HG03196 (cell line): ENCODE measurements around the gene MYOT.
"Not testable (repeated sequence)": the region's sequence is repeated elsewhere in the genome, so short reads cannot be mapped to it uniquely, and the experiment has no call there.

Experiments
- ATAC-seq: cut with Tn5 transposase; IDR thresholded peaks from one replicate; pipeline ENCODE4 v1.9.1; 2021; ENCODE audit not compliant: unreplicated experiment

Gene MYOT

DNA sequence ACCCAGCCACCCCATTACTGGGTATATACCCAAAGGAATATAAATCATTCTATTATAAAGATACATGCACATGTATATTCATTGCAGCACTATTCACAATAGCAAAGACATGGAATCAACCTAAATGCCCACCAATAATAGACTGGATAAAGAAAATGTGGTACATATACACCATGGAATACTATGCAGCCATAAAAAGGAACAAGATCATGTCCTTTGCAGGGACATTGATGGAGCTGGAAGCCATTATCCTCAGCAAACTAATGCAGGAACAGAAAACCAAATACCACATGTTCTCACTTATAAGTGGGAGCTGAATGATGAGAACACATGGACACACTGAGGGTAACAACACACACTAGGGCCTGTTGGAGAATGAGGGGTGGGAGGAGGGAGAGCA, 14.5 kb upstream of the MYOT start:
- ATAC-seq = not testable (repeated sequence)

DNA sequence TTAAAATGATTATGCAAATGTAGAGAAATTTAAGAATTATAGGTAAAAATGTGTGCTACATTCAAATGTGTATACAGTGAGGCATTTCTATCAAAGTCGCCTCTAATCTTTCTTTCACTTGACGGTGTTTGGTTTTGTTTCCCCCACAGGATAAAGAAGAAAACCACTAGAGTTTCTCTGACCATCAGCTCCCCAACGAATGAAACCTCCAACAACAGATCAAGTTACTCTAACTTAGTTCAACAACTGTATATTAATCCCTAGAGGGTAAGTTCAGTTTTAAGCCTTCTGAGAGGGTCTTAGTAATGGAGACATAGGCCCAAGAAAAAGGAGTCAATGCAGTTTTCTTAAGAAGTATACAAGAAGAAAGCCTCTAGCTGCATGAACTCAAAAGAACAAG, 11.5 kb upstream of the MYOT start:
- no peak for ATAC-seq

DNA sequence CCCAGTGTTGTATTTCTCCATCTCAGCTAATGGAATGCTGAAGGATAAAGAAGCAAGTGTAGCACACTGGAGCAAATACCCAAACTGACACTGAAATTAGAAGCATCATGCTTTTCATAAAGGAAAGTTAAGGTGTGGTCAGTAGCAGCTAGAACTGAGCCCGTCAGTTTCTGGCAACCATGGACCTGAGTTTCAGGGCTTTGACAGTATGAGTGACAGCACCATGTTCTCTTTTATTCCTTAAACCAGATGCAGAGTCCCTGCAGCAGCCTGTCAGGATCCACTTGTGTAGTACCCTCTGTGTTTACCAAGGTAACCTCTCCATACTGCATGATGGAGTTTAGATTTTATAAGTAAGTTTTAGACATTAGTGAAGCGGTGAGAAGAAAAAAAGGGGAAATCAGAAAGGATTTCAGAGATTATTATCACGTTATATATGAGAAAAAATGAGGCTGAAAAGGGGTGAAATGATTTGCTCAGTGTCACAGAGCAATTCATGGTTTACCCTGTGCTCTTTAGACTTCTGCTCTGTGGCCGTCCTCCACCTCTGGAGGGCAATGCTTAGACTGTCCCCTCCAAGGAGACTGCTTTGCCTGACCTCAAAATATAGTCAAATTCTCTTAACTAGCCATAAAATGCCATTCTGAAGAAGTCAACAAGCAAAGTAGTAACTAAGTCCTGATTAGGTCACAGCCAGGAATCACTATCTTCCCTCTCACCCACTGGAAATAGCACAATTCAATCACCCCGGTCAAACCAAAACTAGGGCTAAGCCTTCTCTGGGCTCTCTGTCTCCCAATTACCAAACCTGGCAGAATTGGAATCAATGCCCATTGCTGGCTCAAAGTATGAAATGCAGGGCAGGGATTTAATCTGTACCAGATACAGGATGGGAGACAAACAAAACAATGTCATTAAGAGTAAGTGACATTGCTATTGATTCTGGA, 10.5 kb upstream of the MYOT start:
- ATAC-seq = no peak

- ATAC-seq = peak; percentile 79
These were observed 9.3 kb upstream of the MYOT start for GRCh38 chr5:137858223-137858916.

GRCh38 chr5:137858954-137859353, 8.7 kb upstream of the MYOT start:
- ATAC-seq = no peak

DNA sequence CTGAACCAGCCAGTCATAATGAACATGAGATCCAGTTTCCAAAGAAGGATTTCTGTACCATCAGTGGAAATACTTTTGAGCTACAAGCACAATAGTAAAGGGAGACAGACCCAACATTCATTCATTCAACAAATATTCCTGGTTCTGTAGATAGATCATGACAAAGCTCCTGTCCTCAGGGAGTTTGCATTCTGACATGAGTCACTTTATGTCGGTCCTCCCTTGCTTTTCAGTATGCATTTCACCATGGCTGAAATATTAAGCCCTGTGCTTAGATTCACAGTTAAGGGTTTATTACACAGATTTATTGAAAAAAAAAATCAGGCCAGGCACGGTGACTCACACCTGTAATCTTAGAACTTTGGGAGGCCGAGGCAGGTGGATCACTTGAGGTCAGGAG, 5.4 kb upstream of the MYOT start:
- ATAC-seq = no peak

GRCh38 chr5:137863653-137864052, 4.0 kb upstream of the MYOT start:
- ATAC-seq = not testable (repeated sequence)

DNA sequence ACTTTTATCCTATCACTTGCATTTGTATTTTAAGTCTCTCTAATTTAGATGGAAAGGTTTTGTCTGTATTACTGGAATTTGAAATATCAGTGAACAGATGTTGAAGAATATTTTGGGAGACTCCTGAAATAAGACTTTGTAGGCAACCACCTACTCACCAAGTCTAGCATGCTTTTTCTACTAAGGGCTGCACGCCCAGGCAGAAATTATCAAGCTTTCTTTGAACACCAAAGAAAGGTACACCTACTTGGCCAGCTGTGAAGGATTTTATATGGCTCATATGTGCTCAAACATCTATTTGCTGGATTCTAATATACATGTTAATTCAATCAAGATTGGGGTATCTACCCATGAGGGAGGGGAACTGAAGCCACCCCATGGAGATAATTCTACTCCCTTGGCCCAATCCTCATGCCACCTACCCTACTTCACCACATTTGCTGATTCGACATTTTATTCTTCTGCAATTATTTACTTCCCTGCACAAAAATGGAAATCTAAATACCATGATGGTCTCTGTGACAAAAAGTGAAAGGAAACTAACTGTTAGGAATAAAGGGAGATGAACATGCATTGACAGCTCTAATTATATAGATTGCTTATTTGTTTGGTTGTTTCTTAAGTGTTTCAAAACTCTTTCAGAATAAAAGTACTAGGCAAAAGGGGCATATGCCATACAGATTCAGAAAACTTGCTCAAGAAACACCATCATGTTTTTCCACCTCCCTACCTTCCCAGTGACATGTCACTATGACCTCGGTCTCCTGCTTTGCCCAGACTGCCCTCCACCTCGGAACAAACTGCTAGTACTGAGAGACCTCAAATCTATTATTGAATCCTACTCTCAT, 895 bp upstream of the MYOT start:
- ATAC-seq = no peak

- ATAC-seq = no peak
These were observed 3.1 kb downstream of the MYOT start for GRCh38 chr5:137870647-137871339.

- ATAC-seq = no peak
These were observed 3.9 kb downstream of the MYOT start for GRCh38 chr5:137871571-137871970.

DNA sequence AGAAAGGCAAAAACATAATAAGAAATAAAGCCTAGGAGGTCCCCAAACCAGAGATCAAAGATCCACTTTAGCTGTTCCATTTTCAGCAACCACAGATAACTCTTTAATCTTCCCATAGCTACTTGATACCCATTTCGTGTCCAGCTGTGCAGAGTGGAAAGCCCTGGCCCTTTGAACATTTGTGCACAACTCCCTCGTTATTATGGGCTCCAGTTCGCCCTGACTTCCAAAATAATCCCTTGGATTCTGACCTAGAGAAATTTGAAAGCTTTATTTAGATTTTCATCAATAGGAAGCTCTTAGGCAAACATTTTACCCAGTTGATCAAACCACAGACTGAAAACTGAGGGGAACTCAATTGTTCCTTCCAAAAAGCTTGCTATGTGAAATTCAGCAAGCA, 4.8 kb downstream of the MYOT start:
- ATAC-seq = no peak

DNA sequence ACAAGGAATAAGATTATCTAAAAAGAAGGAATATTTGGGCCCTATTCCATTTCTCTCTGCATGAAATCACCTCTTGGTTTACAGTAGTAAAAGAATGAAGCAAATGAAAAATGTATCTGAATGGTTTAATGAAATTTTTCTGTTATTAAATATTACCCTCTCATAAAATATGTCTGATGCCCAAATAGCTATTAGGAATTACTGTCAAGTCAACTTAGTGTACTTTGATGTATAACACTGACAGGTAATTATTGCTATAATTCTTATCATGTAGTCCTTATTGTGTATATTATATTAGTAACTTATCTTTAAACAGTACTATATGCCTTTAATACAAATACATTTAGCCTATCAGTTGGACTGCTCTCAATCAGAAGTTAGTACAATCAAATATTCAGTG, 8.4 kb downstream of the MYOT start:
- ATAC-seq = no peak

DNA sequence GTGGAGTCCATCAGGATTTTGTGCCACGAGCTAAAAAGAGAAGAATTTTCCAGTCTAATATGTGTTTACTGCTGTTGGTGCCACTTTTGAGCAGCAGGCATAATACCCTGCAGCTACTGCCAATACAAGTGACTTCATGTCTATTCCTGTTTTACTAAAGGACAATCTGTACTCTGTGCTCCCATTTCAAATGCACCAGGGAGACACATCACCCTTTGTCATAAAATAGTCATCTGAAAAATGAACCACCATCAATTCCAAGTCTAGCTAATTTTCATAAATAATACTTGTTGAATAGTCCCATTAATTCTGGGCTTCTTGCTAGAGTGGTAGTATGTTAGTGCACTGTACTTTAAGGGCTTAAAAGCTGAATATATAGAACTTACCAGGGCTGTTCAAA, 12.7 kb downstream of the MYOT start:
- no peak for ATAC-seq

DNA sequence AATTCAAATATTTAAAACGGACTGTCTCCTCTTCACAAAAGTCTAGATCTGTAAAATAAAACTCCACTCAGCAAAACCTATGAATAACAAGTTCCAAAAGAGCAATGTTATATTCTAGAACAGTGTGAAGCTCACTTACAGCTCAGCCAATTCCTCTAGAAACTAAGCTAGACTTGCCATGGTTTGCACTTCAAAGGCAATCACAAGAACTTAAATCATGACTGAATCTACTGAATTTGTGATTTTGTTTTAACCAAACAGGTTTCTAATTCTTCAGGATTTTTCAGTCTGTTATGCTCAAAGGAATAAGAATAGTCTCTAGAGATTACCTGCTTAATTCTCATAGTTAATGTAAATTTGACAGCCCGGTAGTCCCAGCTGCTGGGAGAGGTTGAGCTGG, 20.2 kb downstream of the MYOT start:
- no peak for ATAC-seq

DNA sequence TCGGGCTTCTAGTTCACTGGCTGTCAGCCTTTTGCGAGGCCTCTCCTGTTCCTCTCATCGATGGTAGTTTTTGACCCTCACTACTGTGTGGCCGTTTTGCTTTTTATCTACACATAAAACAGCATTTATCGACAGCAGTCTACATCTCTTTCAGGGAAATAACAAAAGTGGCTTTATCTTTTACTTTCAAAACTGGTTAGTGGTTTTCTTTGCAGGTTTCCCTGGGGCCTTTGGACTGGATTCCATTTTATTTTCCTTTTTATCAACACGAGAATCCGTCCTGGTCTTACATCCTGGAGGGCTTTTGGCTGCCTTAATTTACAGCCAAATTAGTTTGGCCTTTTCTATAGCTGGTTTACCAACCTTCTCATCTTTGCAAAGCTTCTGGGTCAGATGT, 20.8 kb downstream of the MYOT start:
- no peak for ATAC-seq

DNA sequence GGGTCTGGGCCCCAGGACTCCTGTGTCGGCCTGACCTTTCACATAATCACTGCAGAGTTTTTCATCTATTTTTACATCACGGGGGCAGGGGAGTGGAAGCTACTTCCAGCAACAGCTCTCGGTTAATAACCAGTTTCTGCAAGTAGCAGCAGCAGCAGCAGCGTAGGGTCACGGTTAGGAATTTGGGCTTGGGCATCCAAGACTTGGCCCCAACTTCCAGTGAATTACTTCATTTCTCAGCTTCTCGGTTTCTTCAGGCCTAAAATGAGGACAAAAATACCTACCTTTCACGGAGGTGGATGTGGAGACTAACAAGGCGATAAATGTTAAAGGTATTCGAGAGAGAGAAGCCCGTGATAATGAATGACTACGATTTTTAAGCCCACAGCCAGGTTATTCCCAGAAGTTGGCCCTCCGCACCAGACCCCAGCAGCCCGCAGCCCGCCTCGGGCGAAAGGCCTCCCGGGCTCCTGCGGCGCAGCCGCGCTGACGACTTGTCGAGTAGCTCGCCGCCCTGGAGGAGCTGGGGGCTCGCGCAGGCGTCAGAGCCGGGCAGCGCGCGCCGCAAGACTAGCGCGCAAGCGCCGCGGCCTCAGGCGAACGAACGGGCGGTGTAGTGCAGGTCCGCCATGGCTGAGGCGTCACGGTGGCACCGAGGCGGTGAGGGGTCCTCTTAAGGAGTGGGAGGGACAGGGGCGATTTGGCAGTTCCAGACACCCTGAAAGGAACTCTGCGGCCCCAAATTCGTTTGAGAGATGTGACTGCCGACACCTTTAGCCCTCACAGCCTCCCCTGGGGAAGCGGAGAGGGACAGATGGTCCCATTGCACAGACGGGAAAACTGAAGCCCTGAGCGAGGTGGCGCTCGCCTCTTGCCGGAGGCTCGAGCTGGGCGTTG, 21.5 kb downstream of the MYOT start, which contains the start of gene PKD2L2:
PKD2L2 (plus strand) TSS at position 595 of the 897 bp plus-strand sequence; CDS start at position 630, 35 bp downstream.
- peak; percentile 92 for ATAC-seq

DNA sequence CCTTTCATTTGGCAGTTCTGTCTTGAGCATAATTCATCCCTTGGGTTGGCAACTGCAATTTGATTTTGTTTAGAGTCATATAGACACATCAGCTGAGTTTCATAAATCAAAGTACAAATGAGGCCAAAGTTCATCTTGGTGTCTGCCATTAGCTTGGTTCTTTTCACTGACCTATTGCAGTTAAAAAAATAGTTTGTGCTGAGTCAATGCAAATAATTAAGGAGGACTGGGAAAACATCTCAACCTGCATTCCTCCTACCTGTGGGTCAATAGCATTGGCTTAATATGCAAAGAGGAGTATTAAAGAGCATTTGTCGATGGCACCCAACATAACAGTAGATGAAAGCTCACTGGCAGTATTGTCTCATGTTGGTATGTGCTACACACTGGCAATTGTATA, 23.2 kb downstream of the MYOT start:
- no peak for ATAC-seq

GRCh38 chr5:137891849-137892248, 24.2 kb downstream of the MYOT start:
- ATAC-seq = no peak

- ATAC-seq = no peak
These were observed 26.9 kb downstream of the MYOT start for GRCh38 chr5:137894586-137894985.

GRCh38 chr5:137896560-137896959, 28.9 kb downstream of the MYOT start:
- no peak for ATAC-seq
